ENCODE data around the gene TRIM28.

The TRIM28 gene

GRCh38 chr19:58558066-58558622 lies 14.3 kb downstream of the TRIM28 start, which contains the start of gene UBE2M:
UBE2M (minus strand) TSS chr19:58558611; CDS start chr19:58558381, 230 bp downstream.
- Histone ChIP-seq H3K18ac (ENCODE audit: low read length) (peak within 1 kb of the TSS; percentile 100), H3K4me2 (ENCODE audit: insufficient read depth, low read length, poor library complexity, severe bottlenecking) (peak within 1 kb of the TSS; percentile 83), H3K36me3 (replicated peaks in 1 of 2; ENCODE audit: control insufficient read depth in 2 of 2, insufficient read depth in 2 of 2, low read length in 2 of 2) (peaks cover 16 to 45% of the 10 kb centered on the region in 2 donors), H3K4ac (ENCODE audit: low read length) (peak within 1 kb of the TSS; percentile 91), H2AFZ (ENCODE audit: low read length) (peak within 1 kb of the TSS; percentile 98), H3K79me1 (ENCODE audit: low read depth, low read length) (peaks cover 6% of the 10 kb centered on the region), H3K27ac (replicated peaks; ENCODE audit: low read length) (peak within 1 kb of the TSS; percentile 100), H3K27me3 (ENCODE audit: control insufficient read depth in 3 of 3, insufficient read depth in 3 of 3, low read depth in 1 of 3, low read length in 3 of 3) (peaks cover 0 to 16% (median 0%) of the 10 kb centered on the region in 3 experiments), H3K9ac (ENCODE audit: low read depth, low read length, poor library complexity) (peak within 1 kb of the TSS; percentile 100), H3K9me3 (replicated peaks in 1 of 2; ENCODE audit: control insufficient read depth in 2 of 2, insufficient read depth in 1 of 2, low read depth in 1 of 2, low read length in 2 of 2) (peaks cover 0 to 6% of the 10 kb centered on the region in 2 donors), H2BK12ac (ENCODE audit: low read length) (no peak within 1 kb of the TSS), H3K14ac (ENCODE audit: low read length) (peak within 1 kb of the TSS; percentile 100), H3K4me3 (ENCODE audit: low read length in 2 of 2) (peak within 1 kb of the TSS; percentile 84 to 92), H3K4me1 (ENCODE audit: control insufficient read depth in 2 of 2, insufficient read depth in 1 of 2, low read depth in 1 of 2, low read length in 2 of 2) (peaks cover 24 to 28% of the 10 kb centered on the region in 2 donors), H2BK120ac (ENCODE audit: low read depth, low read length) (peak within 1 kb of the TSS; percentile 89), H3K23ac (ENCODE audit: low read depth, low read length, poor library complexity) (peak within 1 kb of the TSS; percentile 95), H4K91ac (ENCODE audit: low read depth, low read length, poor library complexity) (peak within 1 kb of the TSS; percentile 97), H2BK5ac (ENCODE audit: low read length) (peak within 1 kb of the TSS; percentile 97), H2AK5ac (ENCODE audit: low read depth, low read length) (peak within 1 kb of the TSS; percentile 95), H2BK15ac (ENCODE audit: low read length) (no peak within 1 kb of the TSS), H4K8ac (ENCODE audit: low read depth, low read length) (peak within 1 kb of the TSS; percentile 29)
- DNase-seq (ENCODE audit: low spot score) = no peak
- WGBS, 2 donors (ENCODE audit: extremely low coverage in 2 of 2, insufficient read length in 2 of 2, insufficient replicate concordance in 1 of 2) = no CpG with 5 or more reads among the region's 62 CpGs

DNA sequence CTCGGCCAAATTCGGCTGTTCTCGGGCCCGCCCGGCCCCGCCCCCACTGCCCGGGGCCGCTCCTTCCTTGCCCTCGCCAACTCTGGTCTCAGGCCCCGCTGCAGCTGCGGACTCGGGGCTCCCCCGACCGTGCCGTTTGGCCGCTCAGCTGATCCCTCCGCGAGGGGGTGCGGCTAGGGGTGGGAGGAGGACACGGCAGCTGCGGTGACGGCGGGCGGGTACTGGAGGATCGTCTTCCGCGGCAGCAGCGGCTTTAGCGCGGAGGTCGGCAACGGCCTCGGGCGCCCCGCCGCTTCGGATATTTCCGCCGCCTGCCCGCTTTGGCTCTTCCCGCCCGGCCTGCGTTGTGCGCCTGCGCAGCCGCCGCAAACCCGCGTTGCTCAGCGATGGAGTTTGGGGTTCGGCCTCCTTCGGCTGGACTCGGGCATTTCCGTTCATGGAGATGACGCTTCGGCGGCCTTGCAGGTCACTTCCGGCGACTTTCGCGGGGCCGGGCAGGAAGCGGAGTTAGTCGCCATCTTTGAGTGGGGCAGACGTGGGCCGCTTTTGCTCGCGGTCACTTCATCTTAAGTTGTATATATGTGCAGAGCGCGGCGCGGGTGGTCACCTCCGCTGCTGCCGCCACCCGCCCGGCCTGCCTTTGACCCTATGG lies 14.9 kb downstream of the TRIM28 start:
- peak overlapping the region; percentile 95 for H2AK5ac ChIP-seq (ENCODE audit: low read depth, low read length)
- H2BK5ac ChIP-seq (ENCODE audit: low read length) = peak overlapping the region; percentile 97
- H3K9me3 ChIP-seq (replicated peaks in 1 of 2; ENCODE audit: control insufficient read depth in 2 of 2, insufficient read depth in 1 of 2, low read depth in 1 of 2, low read length in 2 of 2) = peaks cover 0 to 6% of the 10 kb centered on the region in 2 donors
- peaks cover 16 to 48% of the 10 kb centered on the region in 2 donors for H3K36me3 ChIP-seq (replicated peaks in 1 of 2; ENCODE audit: control insufficient read depth in 2 of 2, insufficient read depth in 2 of 2, low read length in 2 of 2)
- WGBS, 2 donors (ENCODE audit: extremely low coverage in 2 of 2, insufficient read length in 2 of 2, insufficient replicate concordance in 1 of 2) = no CpG with 5 or more reads among the region's 76 CpGs
- H2AFZ ChIP-seq (ENCODE audit: low read length) = peak overlapping the region; percentile 98
- no peak overlapping the region for H3K4ac ChIP-seq (ENCODE audit: low read length)
- H3K18ac ChIP-seq (ENCODE audit: low read length) = peak overlapping the region; percentile 100
- peak overlapping the region; percentile 100 for H3K14ac ChIP-seq (ENCODE audit: low read length)
- H4K8ac ChIP-seq (ENCODE audit: low read depth, low read length) = peak overlapping the region; percentile 29
- peak overlapping the region; percentile 97 for H4K91ac ChIP-seq (ENCODE audit: low read depth, low read length, poor library complexity)
- DNase-seq (ENCODE audit: low spot score) = peak; percentile 99
- no peak overlapping the region for H2BK12ac ChIP-seq (ENCODE audit: low read length)
- H2BK15ac ChIP-seq (ENCODE audit: low read length) = no peak overlapping the region
- H3K4me1 ChIP-seq (ENCODE audit: control insufficient read depth in 2 of 2, insufficient read depth in 1 of 2, low read depth in 1 of 2, low read length in 2 of 2) = peaks cover 24 to 28% of the 10 kb centered on the region in 2 donors
- peak overlapping the region; percentile 83 for H3K4me2 ChIP-seq (ENCODE audit: insufficient read depth, low read length, poor library complexity, severe bottlenecking)
- peak overlapping the region; percentile 100 for H3K27ac ChIP-seq (replicated peaks; ENCODE audit: low read length)
- peak overlapping the region; percentile 89 for H2BK120ac ChIP-seq (ENCODE audit: low read depth, low read length)
- H3K27me3 ChIP-seq (ENCODE audit: control insufficient read depth in 3 of 3, insufficient read depth in 3 of 3, low read depth in 1 of 3, low read length in 3 of 3) = peaks cover 0 to 21% (median 0%) of the 10 kb centered on the region in 3 experiments
- H3K23ac ChIP-seq (ENCODE audit: low read depth, low read length, poor library complexity) = peak overlapping the region; percentile 95
- H3K4me3 ChIP-seq (ENCODE audit: low read length in 2 of 2) = peak overlapping the region; percentile 84 to 92
- peak overlapping the region; percentile 100 for H3K9ac ChIP-seq (ENCODE audit: low read depth, low read length, poor library complexity)
- H3K79me1 ChIP-seq (ENCODE audit: low read depth, low read length) = peaks cover 6% of the 10 kb centered on the region

GRCh38 chr19:58559275-58560006 lies 15.6 kb downstream of the TRIM28 start:
- WGBS, 2 donors (ENCODE audit: extremely low coverage in 2 of 2, insufficient read length in 2 of 2, insufficient replicate concordance in 1 of 2) = no CpG with 5 or more reads among the region's 33 CpGs
- peaks cover 16 to 52% of the 10 kb centered on the region in 2 donors for H3K36me3 ChIP-seq (replicated peaks in 1 of 2; ENCODE audit: control insufficient read depth in 2 of 2, insufficient read depth in 2 of 2, low read length in 2 of 2)

More at GRCh38 chr19:58559275-58560006, 15.6 kb downstream of the TRIM28 start:
- Histone ChIP-seq H2BK12ac (ENCODE audit: low read length) (no peak overlapping the region), H3K9ac (ENCODE audit: low read depth, low read length, poor library complexity) (peak overlapping the region; percentile 97), H3K18ac (ENCODE audit: low read length) (peak overlapping the region; percentile 97), H2AK5ac (ENCODE audit: low read depth, low read length) (peak overlapping the region; percentile 95), H3K23ac (ENCODE audit: low read depth, low read length, poor library complexity) (peak overlapping the region; percentile 95), H3K14ac (ENCODE audit: low read length) (peak overlapping the region; percentile 77), H3K4me2 (ENCODE audit: insufficient read depth, low read length, poor library complexity, severe bottlenecking) (peak overlapping the region; percentile 83), H3K27ac (replicated peaks; ENCODE audit: low read length) (peak overlapping the region; percentile 96), H2BK120ac (ENCODE audit: low read depth, low read length) (peak overlapping the region; percentile 89), H2BK5ac (ENCODE audit: low read length) (peak overlapping the region; percentile 97), H3K9me3 (replicated peaks in 1 of 2; ENCODE audit: control insufficient read depth in 2 of 2, insufficient read depth in 1 of 2, low read depth in 1 of 2, low read length in 2 of 2) (peaks cover 0 to 6% of the 10 kb centered on the region in 2 donors), H3K4me3 (ENCODE audit: low read length in 2 of 2) (peak overlapping the region; percentile 84 to 92), H4K8ac (ENCODE audit: low read depth, low read length) (peak overlapping the region; percentile 29), H2AFZ (ENCODE audit: low read length) (peak overlapping the region; percentile 69), H4K91ac (ENCODE audit: low read depth, low read length, poor library complexity) (peak overlapping the region; percentile 93), H2BK15ac (ENCODE audit: low read length) (peak overlapping the region; percentile 89), H3K4ac (ENCODE audit: low read length) (peak overlapping the region; percentile 91), H3K4me1 (ENCODE audit: control insufficient read depth in 2 of 2, insufficient read depth in 1 of 2, low read depth in 1 of 2, low read length in 2 of 2) (peaks cover 19 to 28% of the 10 kb centered on the region in 2 donors), H3K27me3 (ENCODE audit: control insufficient read depth in 3 of 3, insufficient read depth in 3 of 3, low read depth in 1 of 3, low read length in 3 of 3) (peaks cover 0 to 22% (median 0%) of the 10 kb centered on the region in 3 experiments), H3K79me1 (ENCODE audit: low read depth, low read length) (peaks cover 6% of the 10 kb centered on the region)
- DNase-seq (ENCODE audit: low spot score) = peak; percentile 86
